ENCODE measurements around the gene HPCAL1.

HPCAL1 gene

DNA sequence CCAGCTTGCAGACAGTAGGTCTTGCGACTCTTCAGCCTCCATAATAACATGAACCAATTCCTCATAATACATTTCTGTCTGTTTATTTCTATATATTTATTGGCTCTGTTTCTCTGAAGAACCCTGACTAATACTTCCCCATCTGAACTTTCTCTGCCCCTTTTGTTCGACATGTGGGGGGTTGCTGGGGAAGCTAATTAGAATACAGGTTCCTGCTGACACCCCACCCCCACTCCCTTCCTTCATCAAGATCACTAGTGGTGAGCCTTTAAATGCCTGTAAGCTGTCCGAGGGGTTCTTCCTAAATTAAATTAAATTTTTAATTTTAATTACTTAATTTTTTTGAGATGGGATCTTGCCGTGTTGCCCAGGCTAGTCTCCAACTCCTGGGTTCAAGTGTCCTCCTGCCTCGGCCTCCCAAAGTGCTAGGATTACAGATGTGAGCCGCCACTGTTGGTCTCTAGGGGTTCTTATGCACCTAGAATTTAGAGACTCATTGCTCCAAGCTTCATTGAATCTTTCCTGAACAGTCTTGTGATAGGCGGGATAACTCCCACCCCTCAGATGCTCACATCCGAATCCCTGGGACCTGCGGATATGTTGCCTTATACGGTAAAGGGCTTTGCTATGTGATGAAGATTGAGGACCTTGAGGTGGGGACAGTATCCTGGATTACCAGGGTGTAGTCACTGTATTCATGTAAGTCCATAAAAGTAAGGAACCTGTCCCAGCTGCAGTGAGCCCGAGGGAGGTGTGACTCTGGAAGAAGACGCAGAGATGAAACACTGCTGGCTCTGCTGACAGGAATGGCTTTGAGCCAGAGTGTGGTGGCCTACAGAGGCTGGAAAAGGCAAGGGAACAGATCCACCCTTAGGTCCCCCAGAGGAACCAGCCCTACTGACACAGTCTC lies 26.2 kb downstream of the HPCAL1 start:
- Histone ChIP-seq H3K9ac (peak overlapping the region; percentile 46 to 84 (median 74); a peak in 17 of 22 replicates), H3K4me2 (peak overlapping the region; percentile 91 to 99 (median 98)), H3K4me1 (peaks cover 93 to 100% (median 100%) of the 10 kb centered on the region in 10 experiments)

GRCh38 chr2:10329580-10329879 lies 26.8 kb downstream of the HPCAL1 start:
- TF ChIP-seq Cebpa-rat (IDR thresholded peaks at IDR 0.05): no peak
- Histone ChIP-seq H3K27ac (peak overlapping the region in 10 of 11 experiments; percentile 12 to 93 (median 89); a peak in 20 of 22 replicates), H3K4me3 (peak overlapping the region in 6 of 10 experiments; percentile 50 to 57 (median 56); a peak in 5 of 20 replicates)

More for the DNA sequence above, 26.2 kb downstream of the HPCAL1 start:
- H3K9me3 ChIP-seq (replicated peaks in 1 of 11): no peaks in the 10 kb centered on the region
- H4K20me1 ChIP-seq: peaks cover 33 to 79% (median 70%) of the 10 kb centered on the region in 11 experiments; a peak in 21 of 22 replicates
- TF ChIP-seq Cebpa-rat (IDR thresholded peaks at IDR 0.05): no peak
- H3K27ac ChIP-seq: peak overlapping the region in 10 of 11 experiments; percentile 12 to 93 (median 89); a peak in 19 of 22 replicates
- H3K36me3 ChIP-seq: no peaks in the 10 kb centered on the region
- H3K27me3 ChIP-seq: no peaks in the 10 kb centered on the region
- H3K4me3 ChIP-seq: peak overlapping the region in 2 of 10 experiments; percentile 51 to 56; a peak in 1 of 20 replicates

DNA sequence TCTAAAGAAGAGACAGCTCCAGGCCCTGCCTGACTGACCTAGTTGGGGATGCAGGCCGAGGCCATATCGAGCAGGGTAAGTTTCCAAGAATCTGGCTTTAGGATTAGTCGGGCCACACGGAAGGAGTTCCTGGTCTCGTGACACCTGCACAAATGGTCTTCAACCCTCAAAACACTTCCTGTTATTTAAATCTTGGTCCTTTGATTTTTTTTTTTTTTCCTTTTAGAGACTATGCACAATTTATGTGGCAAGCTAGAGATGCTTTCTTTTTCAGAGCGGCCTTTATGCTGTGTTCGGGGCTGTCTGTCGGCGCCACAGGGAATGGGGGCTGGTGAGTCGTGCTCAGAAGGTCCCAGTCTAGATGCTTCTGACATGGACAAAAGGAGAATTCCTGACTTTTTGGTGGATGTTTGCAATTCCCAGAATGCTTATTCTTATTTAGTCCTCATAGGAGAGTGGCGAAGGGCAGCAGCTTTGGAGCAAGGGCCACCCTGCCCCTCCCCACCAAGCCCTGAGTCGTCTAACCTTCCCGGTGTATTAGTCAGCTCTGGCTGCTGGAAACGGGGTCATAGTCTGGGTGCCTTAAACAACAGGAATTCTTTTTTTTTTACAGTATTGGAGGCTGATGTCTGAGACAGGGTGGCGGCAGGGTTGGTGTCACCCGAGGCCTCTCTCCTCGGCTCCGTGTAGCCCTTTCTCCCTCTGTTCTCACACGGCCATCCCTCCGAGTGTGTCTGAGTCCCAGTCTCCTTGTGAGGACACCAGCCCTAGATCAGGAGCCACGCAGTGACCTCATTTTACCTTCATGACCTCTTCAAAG lies 27.4 kb downstream of the HPCAL1 start:
- Histone ChIP-seq H3K4me1 (peaks cover 93 to 100% (median 97%) of the 10 kb centered on the region in 10 experiments), H3K36me3 (peaks cover 1 to 9% (median 6%) of the 10 kb centered on the region in 11 experiments; a peak in 18 of 22 replicates), H3K9ac (peak overlapping the region; percentile 46 to 84 (median 75); a peak in 21 of 22 replicates), H3K9me3 (replicated peaks in 1 of 11) (peaks cover 4 to 9% (median 7%) of the 10 kb centered on the region in 11 experiments), H3K4me2 (peak overlapping the region; percentile 91 to 99 (median 98)), H3K27me3 (no peaks in the 10 kb centered on the region), H3K4me3 (peak overlapping the region; percentile 6 to 67 (median 53); a peak in 18 of 20 replicates), H3K27ac (peak overlapping the region; percentile 12 to 93 (median 88); a peak in 21 of 22 replicates), H4K20me1 (peaks cover 26 to 68% (median 59%) of the 10 kb centered on the region in 11 experiments; a peak in 21 of 22 replicates)
- TF ChIP-seq Cebpa-rat (IDR thresholded peaks at IDR 0.05): no peak

More at GRCh38 chr2:10329580-10329879, 26.8 kb downstream of the HPCAL1 start:
- peaks cover 92 to 100% (median 99%) of the 10 kb centered on the region in 10 experiments for H3K4me1 ChIP-seq
- peaks cover 0 to 3% (median under 1%) of the 10 kb centered on the region in 11 experiments; a peak in 8 of 22 replicates for H3K36me3 ChIP-seq
- peaks cover 28 to 73% (median 64%) of the 10 kb centered on the region in 11 experiments; a peak in 21 of 22 replicates for H4K20me1 ChIP-seq
- peak overlapping the region; percentile 46 to 84 (median 74); a peak in 20 of 22 replicates for H3K9ac ChIP-seq
- H3K27me3 ChIP-seq: no peaks in the 10 kb centered on the region
- peak overlapping the region; percentile 91 to 99 (median 98) for H3K4me2 ChIP-seq
- H3K9me3 ChIP-seq (replicated peaks in 1 of 11): peaks cover 0 to 4% (median 1%) of the 10 kb centered on the region in 11 experiments; a peak in 16 of 22 replicates

DNA sequence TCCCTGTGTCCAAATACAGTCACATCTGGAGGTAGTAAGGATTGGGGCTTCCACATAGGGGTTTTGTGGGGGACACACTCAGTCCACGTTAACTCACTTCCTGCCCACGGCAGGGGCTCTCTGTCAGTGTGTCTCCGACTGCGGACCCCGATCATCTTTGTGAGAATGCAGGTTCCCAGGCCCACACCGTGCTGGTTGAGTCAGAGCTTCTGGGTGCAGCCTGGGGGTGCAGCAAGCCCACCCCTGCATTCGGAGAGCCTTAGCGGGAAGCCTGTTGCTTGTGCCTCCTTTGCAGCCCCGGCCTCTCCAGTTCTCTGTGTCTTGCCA lies 28.0 kb downstream of the HPCAL1 start:
- Histone ChIP-seq H4K20me1 (peaks cover 20 to 62% (median 53%) of the 10 kb centered on the region in 11 experiments; a peak in 21 of 22 replicates), H3K9ac (peak overlapping the region; percentile 46 to 84 (median 75); a peak in 21 of 22 replicates), H3K4me1 (peaks cover 88 to 100% (median 92%) of the 10 kb centered on the region in 10 experiments), H3K9me3 (replicated peaks in 1 of 11) (peaks cover 8 to 15% (median 12%) of the 10 kb centered on the region in 11 experiments), H3K4me2 (peak overlapping the region; percentile 91 to 99 (median 98)), H3K27me3 (no peaks in the 10 kb centered on the region), H3K27ac (peak overlapping the region; percentile 9 to 93 (median 88); a peak in 21 of 22 replicates), H3K36me3 (peaks cover 6 to 15% (median 12%) of the 10 kb centered on the region in 11 experiments; a peak in 18 of 22 replicates), H3K4me3 (peak overlapping the region; percentile 6 to 67 (median 53); a peak in 18 of 20 replicates)
- TF ChIP-seq Cebpa-rat (IDR thresholded peaks at IDR 0.05): no peak

GRCh38 chr2:10331027-10331701 lies 28.5 kb downstream of the HPCAL1 start:
- H3K27me3 ChIP-seq: no peaks in the 10 kb centered on the region
- H3K4me3 ChIP-seq: peak overlapping the region; percentile 22 to 67 (median 53)
- H3K9ac ChIP-seq: peak overlapping the region; percentile 62 to 84 (median 75)
- peaks cover 82 to 95% (median 87%) of the 10 kb centered on the region in 10 experiments for H3K4me1 ChIP-seq
- peak overlapping the region; percentile 60 to 93 (median 88) for H3K27ac ChIP-seq
- peak overlapping the region; percentile 91 to 99 (median 98) for H3K4me2 ChIP-seq
- peaks cover 15 to 60% (median 48%) of the 10 kb centered on the region in 11 experiments; a peak in 21 of 22 replicates for H4K20me1 ChIP-seq
- peaks cover 6 to 16% (median 12%) of the 10 kb centered on the region in 11 experiments; a peak in 18 of 22 replicates for H3K36me3 ChIP-seq
- peaks cover 8 to 15% (median 12%) of the 10 kb centered on the region in 11 experiments for H3K9me3 ChIP-seq (replicated peaks in 1 of 11)
- TF ChIP-seq Cebpa-rat (IDR thresholded peaks at IDR 0.05): no peak

- H3K36me3 ChIP-seq: peaks cover 6 to 20% (median 13%) of the 10 kb centered on the region in 11 experiments; a peak in 18 of 22 replicates
- H3K27me3 ChIP-seq: no peaks in the 10 kb centered on the region
- peaks cover 8 to 60% (median 48%) of the 10 kb centered on the region in 11 experiments; a peak in 21 of 22 replicates for H4K20me1 ChIP-seq
- peak overlapping the region; percentile 74 to 93 (median 88) for H3K27ac ChIP-seq
- peaks cover 8 to 15% (median 12%) of the 10 kb centered on the region in 11 experiments for H3K9me3 ChIP-seq (replicated peaks in 1 of 11)
- H3K4me2 ChIP-seq: peak overlapping the region; percentile 91 to 99 (median 98)
- peaks cover 80 to 94% (median 87%) of the 10 kb centered on the region in 10 experiments for H3K4me1 ChIP-seq
- H3K9ac ChIP-seq: peak overlapping the region; percentile 62 to 84 (median 75)
- H3K4me3 ChIP-seq: peak overlapping the region; percentile 22 to 67 (median 53); a peak in 19 of 20 replicates
- TF ChIP-seq Cebpa-rat (IDR thresholded peaks at IDR 0.05): peak in 10 of 11 experiments; percentile 24 to 85 (median 58); a peak in 14 of 22 replicates
Observed at GRCh38 chr2:10331702-10332401, 29.1 kb downstream of the HPCAL1 start.

Measured in BLaER1 treated with 17β-estradiol and CSF1 and Interleukin-3, amounts not matched to agents 10 nM and 100 nM (cell line).